GM21367 (cell line): ENCODE results near the gene ERC2.

Experiments
- ATAC-seq: cut with Tn5 transposase; IDR thresholded peaks from one replicate; pipeline ENCODE4 v1.9.1; 2021; ENCODE audit not compliant: unreplicated experiment

ERC2 gene

GRCh38 chr3:55576621-55577388, 891.5 kb downstream of the ERC2 start:
- no peak for ATAC-seq

GRCh38 chr3:55574671-55575070, 893.6 kb downstream of the ERC2 start:
- ATAC-seq = no peak

- no peak for ATAC-seq
Measured at GRCh38 chr3:55572816-55573215, 895.5 kb downstream of the ERC2 start.

GRCh38 chr3:55571913-55572312, 896.4 kb downstream of the ERC2 start:
- no peak for ATAC-seq

GRCh38 chr3:55571216-55571813, 897.0 kb downstream of the ERC2 start:
- ATAC-seq = no peak

- ATAC-seq = no peak
Measured at GRCh38 chr3:55570271-55570711, 898.0 kb downstream of the ERC2 start.

- no peak for ATAC-seq
Measured at GRCh38 chr3:55569033-55569599, 899.2 kb downstream of the ERC2 start.

- no peak for ATAC-seq
Measured at GRCh38 chr3:55567615-55568014, 900.7 kb downstream of the ERC2 start.

GRCh38 chr3:55567121-55567520, 901.1 kb downstream of the ERC2 start:
- ATAC-seq = no peak

GRCh38 chr3:55565521-55565920, 902.7 kb downstream of the ERC2 start:
- no peak for ATAC-seq

GRCh38 chr3:55564726-55565125, 903.5 kb downstream of the ERC2 start:
- no peak for ATAC-seq

GRCh38 chr3:55562700-55563099, 905.6 kb downstream of the ERC2 start:
- no peak for ATAC-seq

- no peak for ATAC-seq
Measured at GRCh38 chr3:55559500-55560423, 908.5 kb downstream of the ERC2 start.

GRCh38 chr3:55558316-55558715, 910.0 kb downstream of the ERC2 start:
- ATAC-seq = no peak

- ATAC-seq = no peak
Measured at GRCh38 chr3:55557549-55557948, 910.7 kb downstream of the ERC2 start.

- no peak for ATAC-seq
Measured at GRCh38 chr3:55556619-55557537, 911.4 kb downstream of the ERC2 start.

- no peak for ATAC-seq
Measured at GRCh38 chr3:55555873-55556618, 912.2 kb downstream of the ERC2 start.

- no peak for ATAC-seq
Measured at GRCh38 chr3:55554634-55555425, 913.4 kb downstream of the ERC2 start.

GRCh38 chr3:55551644-55552043, 916.6 kb downstream of the ERC2 start:
- ATAC-seq = no peak
